HG03159 (cell line): ENCODE data around the gene UAP1.
A peak's percentile ranks its signal among the peaks of the same experiment; 100 is the strongest.

ENCODE experiments used
- ATAC-seq: cut with Tn5 transposase; IDR thresholded peaks from one replicate; pipeline ENCODE4 v1.9.1; 2021; ENCODE audit warnings: mild to moderate bottlenecking, moderate library complexity; ENCODE audit not compliant: unreplicated experiment

UAP1 gene

GRCh38 chr1:162561616-162562469, at the start of gene UAP1:
Gene UAP1, plus strand, starts transcription at chr1:162561722. Its CDS starts 4,347 bp downstream, at chr1:162566069.
- peak; percentile 41 for ATAC-seq

- no peak for ATAC-seq
These were observed 34.2 kb upstream of the UAP1 start for GRCh38 chr1:162527314-162527713.

- peak; percentile 96 for ATAC-seq
These were observed 31.1 kb upstream of the UAP1 start for GRCh38 chr1:162530307-162530987.

- no peak for ATAC-seq
These were observed 30.6 kb upstream of the UAP1 start for GRCh38 chr1:162530988-162531319.

- no peak for ATAC-seq
These were observed 26.0 kb upstream of the UAP1 start for GRCh38 chr1:162535501-162535900.

- ATAC-seq = no peak
These were observed 25.0 kb upstream of the UAP1 start for GRCh38 chr1:162536511-162536910.

GRCh38 chr1:162537216-162537615, 24.3 kb upstream of the UAP1 start:
- no peak for ATAC-seq

GRCh38 chr1:162538815-162539431, 22.6 kb upstream of the UAP1 start:
- no peak for ATAC-seq

GRCh38 chr1:162541619-162542141, 19.8 kb upstream of the UAP1 start:
- ATAC-seq = no peak

GRCh38 chr1:162543228-162543627, 18.3 kb upstream of the UAP1 start:
- no peak for ATAC-seq

GRCh38 chr1:162548170-162548569, 13.4 kb upstream of the UAP1 start:
- no peak for ATAC-seq

GRCh38 chr1:162549001-162549400, 12.5 kb upstream of the UAP1 start:
- ATAC-seq = no peak

GRCh38 chr1:162550925-162551324, 10.6 kb upstream of the UAP1 start:
- no peak for ATAC-seq

- ATAC-seq = no peak
These were observed 9.4 kb upstream of the UAP1 start for GRCh38 chr1:162551969-162552683.

GRCh38 chr1:162552684-162553252, 8.8 kb upstream of the UAP1 start:
- no peak for ATAC-seq

GRCh38 chr1:162554258-162554657, 7.3 kb upstream of the UAP1 start:
- ATAC-seq = no peak

GRCh38 chr1:162557536-162557935, 4.0 kb upstream of the UAP1 start:
- ATAC-seq = no peak

- no peak for ATAC-seq
These were observed 1.1 kb upstream of the UAP1 start for GRCh38 chr1:162560303-162561036.

- ATAC-seq = peak; percentile 94
These were observed 396 bp upstream of the UAP1 start for GRCh38 chr1:162561037-162561615.

- no peak for ATAC-seq
These were observed 927 bp downstream of the UAP1 start for GRCh38 chr1:162562470-162562828.
